GM18502 (cell line): ENCODE results near the gene NELL2.

Experiments
- ATAC-seq: cut with Tn5 transposase; IDR thresholded peaks from one replicate; pipeline ENCODE4 v1.9.1; 2021; ENCODE audit warnings: mild to moderate bottlenecking; ENCODE audit not compliant: unreplicated experiment, poor library complexity

Gene NELL2

DNA sequence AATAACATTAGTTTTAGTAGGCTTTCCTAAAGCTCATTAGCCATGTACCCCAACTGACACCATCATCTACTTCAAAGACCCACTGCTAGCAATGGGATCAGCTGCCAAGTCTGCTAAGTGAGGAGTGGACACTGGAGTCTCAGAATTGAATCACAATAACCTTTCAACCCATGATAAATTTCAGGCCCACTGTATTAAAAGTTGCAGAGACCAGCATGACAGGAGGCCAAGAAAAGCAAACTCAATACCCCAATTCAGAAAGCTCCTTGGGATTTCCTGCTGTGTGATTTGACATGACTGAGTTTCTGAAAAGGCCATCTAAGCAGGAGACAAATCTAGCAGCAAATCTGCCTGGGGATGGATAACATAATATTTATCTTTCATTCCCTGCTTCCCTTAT, 320.7 kb downstream of the NELL2 start:
- no peak for ATAC-seq

GRCh38 chr12:44551631-44552030, 324.5 kb downstream of the NELL2 start:
- no peak for ATAC-seq

DNA sequence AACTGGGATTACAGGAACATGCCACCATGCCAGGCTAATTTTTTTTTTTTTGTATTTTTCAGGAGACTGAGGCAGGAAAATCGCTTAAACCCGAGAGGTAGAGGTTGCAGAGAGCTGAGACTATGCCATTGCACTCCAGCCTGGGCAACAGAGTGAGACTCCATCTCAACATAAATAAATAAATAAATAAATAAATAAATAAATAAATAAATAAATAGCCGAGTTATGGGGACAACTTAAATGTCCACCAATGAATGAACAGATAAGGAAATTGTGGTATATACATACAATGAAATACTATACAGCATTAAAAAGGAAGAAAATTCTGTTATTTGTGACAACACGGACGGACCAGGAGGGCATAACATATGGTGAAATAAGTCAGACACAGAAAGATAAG, 325.7 kb downstream of the NELL2 start:
- ATAC-seq: no peak

DNA sequence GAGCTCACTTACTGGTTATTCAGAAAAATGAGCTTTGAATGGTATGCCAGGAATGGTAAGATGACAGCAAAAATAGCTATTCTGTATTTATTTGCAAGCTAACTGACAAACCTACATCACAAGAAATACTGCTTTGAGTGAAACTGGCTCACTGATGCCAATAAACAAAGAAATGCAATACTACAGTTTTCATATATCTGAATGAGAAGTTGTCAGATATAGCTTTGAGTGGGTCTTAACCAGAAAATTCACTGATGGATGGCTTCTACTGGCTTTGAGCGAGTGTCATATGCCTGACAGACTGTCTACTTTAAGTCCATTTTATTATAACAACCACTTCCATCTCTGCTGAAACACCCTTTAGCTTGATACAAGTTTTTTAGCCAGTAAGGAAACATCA, 330.1 kb downstream of the NELL2 start:
- no peak for ATAC-seq

DNA sequence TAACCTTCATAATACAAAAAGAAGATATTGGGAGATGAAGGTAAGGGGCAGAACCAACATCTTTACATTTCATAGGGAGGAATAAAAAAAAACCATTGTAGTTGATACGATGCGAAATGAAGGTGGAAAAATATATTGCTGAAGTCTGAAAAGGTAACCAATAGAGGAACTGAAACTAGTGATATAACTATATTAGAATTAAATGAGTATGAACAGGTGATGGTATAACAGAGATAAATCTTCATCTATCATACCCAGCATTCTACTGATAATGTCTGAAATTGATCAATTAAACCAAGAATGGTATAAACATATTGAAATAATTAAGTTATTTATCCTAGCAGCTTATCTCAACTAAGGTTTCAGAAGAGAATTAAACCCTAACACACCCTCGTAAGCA, 332.1 kb downstream of the NELL2 start:
- ATAC-seq: peak; percentile 78

- ATAC-seq: no peak
These were observed 333.4 kb downstream of the NELL2 start for GRCh38 chr12:44542716-44543115.

GRCh38 chr12:44537354-44537753, 338.8 kb downstream of the NELL2 start:
- no peak for ATAC-seq

DNA sequence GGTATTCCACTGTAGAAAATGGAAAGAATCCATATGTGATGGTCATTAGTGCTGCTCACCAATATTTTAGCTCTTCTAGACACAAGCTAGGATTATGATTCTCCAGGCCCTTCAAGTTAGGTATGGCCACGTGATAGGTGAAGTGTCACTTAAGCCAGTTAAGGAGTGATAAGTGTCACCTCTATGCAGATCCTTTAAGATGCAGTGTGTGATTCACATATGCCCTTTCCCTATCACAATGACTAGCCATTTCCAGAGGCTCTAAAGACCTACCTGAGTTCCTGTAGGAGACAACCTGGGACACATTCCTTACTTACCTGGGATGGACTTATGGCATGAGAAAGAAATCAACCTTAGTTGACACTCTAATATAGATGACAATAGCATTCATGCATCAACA, 343.2 kb downstream of the NELL2 start:
- ATAC-seq: no peak

DNA sequence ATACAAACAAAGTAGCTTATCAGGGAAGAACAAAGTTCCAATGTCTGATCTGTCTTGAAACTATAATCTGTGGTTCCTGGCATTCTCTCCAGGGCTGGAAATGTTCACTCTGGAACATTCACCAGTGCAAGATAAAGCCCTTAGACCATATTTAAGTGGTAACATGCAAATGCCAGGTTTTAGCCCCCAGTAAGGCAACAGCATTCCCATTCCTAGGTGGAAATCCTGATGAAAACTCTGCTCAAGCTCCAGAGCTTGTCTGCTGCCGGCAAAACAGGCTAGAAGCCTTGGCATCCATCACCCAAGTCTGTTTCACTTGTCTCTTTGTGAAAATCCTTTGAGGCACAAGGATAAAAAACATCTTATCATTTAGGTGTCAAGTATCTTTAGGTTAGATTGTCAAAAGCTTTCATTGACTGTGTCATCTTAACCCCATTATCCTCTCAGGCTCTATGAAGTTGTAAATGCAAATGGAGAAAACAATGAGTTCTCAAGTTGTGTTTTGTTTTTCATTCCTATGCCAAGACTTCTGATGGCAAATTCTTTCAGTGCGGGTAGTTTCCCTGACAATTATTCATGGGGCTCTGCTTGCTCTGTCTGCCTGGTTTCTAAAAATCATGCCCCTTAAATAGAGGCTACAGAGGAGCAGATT, 344.7 kb downstream of the NELL2 start:
- ATAC-seq: no peak

DNA sequence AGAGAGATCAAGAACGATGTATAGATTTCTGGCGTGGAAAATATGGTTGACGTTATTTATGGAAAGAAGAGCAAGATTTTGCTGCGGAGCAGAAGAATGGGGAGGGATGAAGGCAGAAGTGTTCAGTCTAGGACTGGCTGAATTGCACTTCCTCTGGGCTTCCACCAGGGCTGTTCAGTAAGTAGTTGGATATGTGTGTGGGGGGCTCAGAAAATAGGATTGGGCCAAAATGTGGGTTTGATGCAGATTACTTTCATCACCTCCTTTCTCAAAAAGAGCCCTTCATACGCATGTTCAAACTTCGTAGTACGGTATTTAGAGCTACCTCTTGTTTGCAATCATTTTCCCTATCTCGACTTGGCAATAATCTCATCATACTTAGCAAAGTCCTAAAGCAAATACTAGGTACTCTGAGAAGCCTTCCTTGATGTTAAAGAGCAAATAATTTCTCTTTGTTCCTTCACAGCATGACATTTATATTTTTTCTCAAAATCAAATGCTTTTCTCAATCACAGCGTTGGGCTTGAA, 349.4 kb downstream of the NELL2 start:
- no peak for ATAC-seq

GRCh38 chr12:44525806-44526654, 350.1 kb downstream of the NELL2 start:
- ATAC-seq: no peak

- ATAC-seq: no peak
These were observed 352.3 kb downstream of the NELL2 start for GRCh38 chr12:44523828-44524227.

DNA sequence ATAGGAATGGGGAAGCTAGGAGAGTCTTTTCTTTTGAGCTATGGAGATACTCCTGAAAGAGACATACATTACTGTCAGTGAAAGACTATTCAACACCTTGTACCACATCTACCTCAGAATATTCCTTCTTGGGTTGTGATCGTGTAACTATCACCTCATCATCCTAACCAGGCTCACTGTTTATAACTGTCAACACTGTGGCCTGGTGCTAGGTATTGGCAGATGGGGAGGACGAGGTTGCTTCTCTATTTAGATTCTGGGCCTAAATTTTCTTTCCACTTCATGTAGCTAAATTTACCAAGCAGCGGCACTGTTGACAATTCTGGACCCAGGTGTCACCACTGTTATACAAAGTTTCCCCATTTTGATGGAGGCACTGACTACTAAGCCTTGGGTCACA, 354.4 kb downstream of the NELL2 start:
- no peak for ATAC-seq

DNA sequence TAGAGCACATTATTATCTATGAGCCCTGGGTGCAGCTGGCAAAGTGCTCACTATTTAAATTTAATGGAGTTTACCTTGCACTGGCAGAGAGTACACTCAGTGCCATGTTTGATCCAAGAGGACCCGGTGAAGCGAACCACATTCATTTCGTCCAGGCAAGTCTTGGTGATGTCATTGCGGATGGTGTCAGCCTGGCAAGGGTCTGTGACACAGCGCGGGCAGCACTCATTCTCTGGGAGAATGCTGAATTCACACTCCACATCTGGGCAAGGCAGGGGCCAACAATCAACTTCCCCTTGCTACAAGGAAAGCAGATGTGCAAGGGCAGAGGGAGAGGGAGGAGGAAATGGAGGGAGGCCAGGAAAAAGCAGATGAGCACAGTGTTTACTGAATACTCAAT, 356.2 kb downstream of the NELL2 start:
- ATAC-seq: no peak

GRCh38 chr12:44511289-44511688, 364.8 kb downstream of the NELL2 start:
- peak; percentile 70 for ATAC-seq

DNA sequence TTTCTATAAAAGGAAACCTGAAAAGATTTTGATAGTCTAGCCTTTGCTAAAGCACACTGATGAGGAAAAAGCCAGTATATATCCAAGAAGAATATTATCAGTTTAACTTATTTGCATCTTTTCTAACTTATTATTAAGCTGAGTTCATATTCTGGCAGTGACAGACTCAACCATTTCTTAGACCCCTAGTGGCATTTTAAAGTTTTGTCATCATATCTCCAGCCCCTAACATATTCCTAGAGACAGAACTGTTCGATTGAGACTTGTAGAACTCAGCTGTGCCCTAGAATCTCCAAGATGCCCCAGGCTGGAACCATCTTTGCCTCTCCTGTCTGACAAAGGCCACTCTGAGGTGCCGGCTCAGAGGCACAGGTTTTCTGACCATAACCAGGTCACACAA, 365.6 kb downstream of the NELL2 start:
- ATAC-seq: no peak

- ATAC-seq: no peak
These were observed 366.0 kb downstream of the NELL2 start for GRCh38 chr12:44510076-44510475.

DNA sequence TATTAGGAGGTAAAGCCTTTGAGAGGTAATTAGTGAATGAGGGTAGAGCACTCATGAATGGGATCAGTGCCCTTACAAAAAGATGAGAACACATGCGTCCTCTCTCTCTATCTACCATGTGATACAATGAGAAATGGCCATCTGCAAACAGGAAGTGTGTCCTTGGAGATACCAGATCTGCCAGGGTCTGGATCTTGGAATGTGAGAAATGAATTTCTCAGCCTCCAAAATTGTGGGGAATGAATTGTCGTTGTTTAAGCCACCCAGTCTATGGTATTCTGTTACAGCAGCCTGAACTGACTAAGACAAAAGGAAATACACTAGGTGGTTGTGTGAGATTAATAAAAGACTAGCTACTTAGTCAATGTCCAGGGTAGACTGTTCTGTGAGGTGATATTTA, 366.6 kb downstream of the NELL2 start:
- ATAC-seq: no peak

GRCh38 chr12:44507461-44507860, 368.7 kb downstream of the NELL2 start:
- ATAC-seq: no peak

- no peak for ATAC-seq
These were observed 371.3 kb downstream of the NELL2 start for GRCh38 chr12:44504799-44505198.

GRCh38 chr12:44503329-44503728, 372.8 kb downstream of the NELL2 start:
- ATAC-seq: no peak

DNA sequence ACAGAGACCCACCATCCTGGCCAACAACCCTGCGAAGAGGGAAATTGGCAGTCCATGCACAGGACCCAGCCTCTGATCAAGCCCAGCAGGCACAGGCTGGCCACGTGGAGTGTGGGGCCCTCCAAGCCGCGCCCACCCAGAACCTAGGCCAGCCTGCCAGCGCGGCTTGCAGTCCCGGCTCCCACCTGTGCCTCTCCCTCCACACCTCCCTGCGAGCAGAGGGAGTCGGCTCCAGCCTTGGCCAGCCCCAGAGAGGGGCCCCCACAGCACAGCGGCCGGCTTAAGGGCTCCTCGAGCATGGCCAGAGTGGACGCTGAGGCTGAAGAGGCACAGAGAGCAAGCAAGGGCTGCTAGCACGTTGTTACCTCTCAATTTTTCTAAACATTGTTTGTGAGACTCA, 373.4 kb downstream of the NELL2 start:
- ATAC-seq: no peak
